ENCODE results near the gene SPOCK2. TPM values are rescaled to one million over a fixed set of nuclear protein-coding genes. Genes with fewer than 3 reads are reported as not detected.
A peak's percentile ranks its signal among the peaks of the same experiment; 100 is the strongest.
"Not testable (repeated sequence)": the region's sequence is repeated elsewhere in the genome, so short reads cannot be mapped to it uniquely, and the experiment has no call there.

Gene SPOCK2
- total and polyA plus RNA-seq, 7 experiments from 2014 or later: 200 to 543 (median 336) TPM

- Histone ChIP-seq H3K4me1 (ENCODE audit: control insufficient read depth in 2 of 2, insufficient read depth in 2 of 2, low read length in 2 of 2) (peaks cover 32 to 63% of the 10 kb centered on the region in 2 donors), H3K27me3 (ENCODE audit: control insufficient read depth in 2 of 2, insufficient read depth in 2 of 2, low read length in 2 of 2) (no peaks in the 10 kb centered on the region), H3K9me3 (ENCODE audit: control insufficient read depth in 2 of 3, low read length in 3 of 3) (no peaks in the 10 kb centered on the region), H3K4me3 (ENCODE audit: low read length) (peak overlapping the region; percentile 49), H3K36me3 (ENCODE audit: control insufficient read depth in 2 of 3, insufficient read depth in 3 of 3, low read length in 3 of 3) (no peaks in the 10 kb centered on the region), H3K27ac (ENCODE audit: low read depth, low read length) (peak overlapping the region; percentile 72)
- ChIA-PET POLR2A (interaction anchor here (1.2 to 11.5 kb wide), 3 partner anchors 21 to 106 kb away, joined by 3 to 297 read pairs (median 16); partner anchors contain the start of genes ANAPC16, ASCC1 and SPOCK2), CTCF (no interaction called here)
- H3K4me3 Mint-ChIP-seq: peak overlapping the region; percentile 52 to 85 (median 78)
- ATAC-seq (peak; percentile 40), DNase-seq (peak in 4 of 9 donors; percentile 26 to 38 (median 31))
- peaks cover 54 to 91% (median 83%) of the 10 kb centered on the region in 7 donors for H3K4me1 Mint-ChIP-seq
- H3K27ac Mint-ChIP-seq: peak overlapping the region; percentile 81 to 96 (median 89)
- intact Hi-C loops (cut with micrococcal nuclease): loop anchor here in 1 of 2 donors (1.0 to 2.0 kb wide), 2 partner anchors 8 to 17 kb away; no protein-coding TSS in a partner anchor
- H3K36me3 Mint-ChIP-seq: peaks cover 0 to 26% (median 5%) of the 10 kb centered on the region in 5 donors
- no peaks in the 10 kb centered on the region for H3K27me3 Mint-ChIP-seq
- H3K9me3 Mint-ChIP-seq: no peaks in the 10 kb centered on the region
These were observed 21.3 kb upstream of the SPOCK2 start for GRCh38 chr10:72109636-72110157.

- Mint-ChIP-seq H3K4me1 (peaks cover 56 to 94% (median 89%) of the 10 kb centered on the region in 7 donors), H3K27me3 (no peaks in the 10 kb centered on the region), H3K9me3 (no peaks in the 10 kb centered on the region), H3K4me3 (peak overlapping the region; percentile 52 to 85 (median 78)), H3K36me3 (peaks cover 0 to 28% (median 5%) of the 10 kb centered on the region in 5 donors), H3K27ac (peak overlapping the region; percentile 81 to 96 (median 89))
- POLR2A ChIA-PET: interaction anchor here (0.6 to 11.5 kb wide), 18 partner anchors 8 to 225 kb away, joined by 3 to 297 read pairs (median 5); partner anchors contain the start of genes ANAPC16, ASCC1 and SPOCK2
- H3K27ac ChIP-seq (ENCODE audit: low read depth, low read length): peak overlapping the region; percentile 72
- intact Hi-C loops (cut with micrococcal nuclease): loop anchor here in 1 of 2 donors (1.0 to 2.0 kb wide), 2 partner anchors 8 to 18 kb away; no protein-coding TSS in a partner anchor
- DNase-seq (no peak), ATAC-seq (no peak)
- H3K4me3 ChIP-seq (ENCODE audit: low read length): peak overlapping the region; percentile 49
- CTCF ChIA-PET: interaction anchor here (0.8 to 1.5 kb wide), 6 partner anchors 12 to 61 kb away, joined by 3 to 8 read pairs (median 4); no protein-coding TSS in a partner anchor
- H3K4me1 ChIP-seq (ENCODE audit: control insufficient read depth in 2 of 2, insufficient read depth in 2 of 2, low read length in 2 of 2): peaks cover 32 to 69% of the 10 kb centered on the region in 2 donors
- H3K9me3 ChIP-seq (ENCODE audit: control insufficient read depth in 2 of 3, low read length in 3 of 3): no peaks in the 10 kb centered on the region
- H3K36me3 ChIP-seq (ENCODE audit: control insufficient read depth in 2 of 3, insufficient read depth in 3 of 3, low read length in 3 of 3): no peaks in the 10 kb centered on the region
- no peaks in the 10 kb centered on the region for H3K27me3 ChIP-seq (ENCODE audit: control insufficient read depth in 2 of 2, insufficient read depth in 2 of 2, low read length in 2 of 2)
These were observed 20.7 kb upstream of the SPOCK2 start for GRCh38 chr10:72108830-72109635.

- Mint-ChIP-seq H3K27ac (peak overlapping the region; percentile 79 to 96 (median 89)), H3K4me3 (peak overlapping the region; percentile 67 to 85 (median 78)), H3K4me1 (peaks cover 54 to 94% (median 89%) of the 10 kb centered on the region in 7 donors), H3K36me3 (peaks cover 0 to 28% (median 5%) of the 10 kb centered on the region in 5 donors)
- intact Hi-C loops (cut with micrococcal nuclease): loop anchor here in 1 of 2 donors (2.0 kb wide), 1 partner anchor 19 kb away; no protein-coding TSS in a partner anchor
- peak overlapping the region; percentile 72 for H3K27ac ChIP-seq (ENCODE audit: low read depth, low read length)
- ATAC-seq: peak; percentile 33
- H3K36me3 ChIP-seq (ENCODE audit: control insufficient read depth in 2 of 3, insufficient read depth in 3 of 3, low read length in 3 of 3); H3K27me3 Mint-ChIP-seq; H3K27me3 ChIP-seq (ENCODE audit: control insufficient read depth in 2 of 2, insufficient read depth in 2 of 2, low read length in 2 of 2); H3K9me3 ChIP-seq (ENCODE audit: control insufficient read depth in 2 of 3, low read length in 3 of 3); H3K9me3 Mint-ChIP-seq; DNase-seq: not testable (repeated sequence)
- ChIA-PET CTCF (interaction anchor here (0.8 to 1.5 kb wide), 5 partner anchors 13 to 60 kb away, joined by 3 to 8 read pairs (median 6); no protein-coding TSS in a partner anchor), POLR2A (interaction anchor here (0.6 to 11.5 kb wide), 16 partner anchors 9 to 226 kb away, joined by 3 to 297 read pairs (median 6); partner anchors contain the start of genes ANAPC16, ASCC1 and SPOCK2)
- H3K4me1 ChIP-seq (ENCODE audit: control insufficient read depth in 2 of 2, insufficient read depth in 2 of 2, low read length in 2 of 2): peaks cover 32 to 79% of the 10 kb centered on the region in 2 donors
- H3K4me3 ChIP-seq (ENCODE audit: low read length): peak overlapping the region; percentile 10
These were observed 19.6 kb upstream of the SPOCK2 start for GRCh38 chr10:72108004-72108370.

GRCh38 chr10:72107325-72108003, 19.1 kb upstream of the SPOCK2 start:
- no peaks in the 10 kb centered on the region for H3K27me3 ChIP-seq (ENCODE audit: control insufficient read depth in 2 of 2, insufficient read depth in 2 of 2, low read length in 2 of 2)
- POLR2A ChIA-PET: interaction anchor here (0.6 to 11.5 kb wide), 14 partner anchors 9 to 227 kb away, joined by 3 to 297 read pairs (median 7); partner anchors contain the start of genes ANAPC16, ASCC1 and SPOCK2
- peak in 7 of 9 donors; percentile 63 to 77 (median 74) for DNase-seq
- H3K4me1 Mint-ChIP-seq: peaks cover 53 to 96% (median 89%) of the 10 kb centered on the region in 7 donors
- ATAC-seq: peak; percentile 82
- H3K4me3 ChIP-seq (ENCODE audit: low read length): peak overlapping the region; percentile 10
- H3K9me3 Mint-ChIP-seq: no peaks in the 10 kb centered on the region
- CTCF ChIA-PET: interaction anchor here (0.9 to 1.5 kb wide), 4 partner anchors 14 to 52 kb away, joined by 3 to 8 read pairs (median 6); partner anchors contain the start of gene SPOCK2
- peaks cover 0 to 27% (median 5%) of the 10 kb centered on the region in 5 donors for H3K36me3 Mint-ChIP-seq
- H3K4me1 ChIP-seq (ENCODE audit: control insufficient read depth in 2 of 2, insufficient read depth in 2 of 2, low read length in 2 of 2): peaks cover 32 to 84% of the 10 kb centered on the region in 2 donors
- H3K27ac ChIP-seq (ENCODE audit: low read depth, low read length): peak overlapping the region; percentile 72
- peak overlapping the region; percentile 79 to 96 (median 89) for H3K27ac Mint-ChIP-seq
- H3K9me3 ChIP-seq (ENCODE audit: control insufficient read depth in 2 of 3, low read length in 3 of 3): no peaks in the 10 kb centered on the region
- intact Hi-C loops (cut with micrococcal nuclease): loop anchor here (1.0 to 2.0 kb wide), 5 partner anchors 10 to 59 kb away; partner anchors contain the start of gene SPOCK2 (in 1 of the 2)
- H3K27me3 Mint-ChIP-seq: no peaks in the 10 kb centered on the region
- no peaks in the 10 kb centered on the region for H3K36me3 ChIP-seq (ENCODE audit: control insufficient read depth in 2 of 3, insufficient read depth in 3 of 3, low read length in 3 of 3)
- peak overlapping the region; percentile 67 to 85 (median 78) for H3K4me3 Mint-ChIP-seq

- DNase-seq (no peak), ATAC-seq (no peak)
- Histone ChIP-seq H3K9me3 (ENCODE audit: control insufficient read depth in 2 of 3, low read length in 3 of 3) (no peaks in the 10 kb centered on the region), H3K27me3 (ENCODE audit: control insufficient read depth in 2 of 2, insufficient read depth in 2 of 2, low read length in 2 of 2) (no peaks in the 10 kb centered on the region), H3K36me3 (ENCODE audit: control insufficient read depth in 2 of 3, insufficient read depth in 3 of 3, low read length in 3 of 3) (no peaks in the 10 kb centered on the region), H3K27ac (ENCODE audit: low read depth, low read length) (peak overlapping the region; percentile 72), H3K4me3 (ENCODE audit: low read length) (peak overlapping the region; percentile 7), H3K4me1 (ENCODE audit: control insufficient read depth in 2 of 2, insufficient read depth in 2 of 2, low read length in 2 of 2) (peaks cover 32 to 89% of the 10 kb centered on the region in 2 donors)
- Mint-ChIP-seq H3K9me3 (no peaks in the 10 kb centered on the region), H3K36me3 (peaks cover 0 to 29% (median 4%) of the 10 kb centered on the region in 5 donors), H3K4me1 (peaks cover 54 to 97% (median 90%) of the 10 kb centered on the region in 7 donors), H3K27ac (peak overlapping the region; percentile 79 to 96 (median 89)), H3K4me3 (peak overlapping the region; percentile 63 to 85 (median 78)), H3K27me3 (no peaks in the 10 kb centered on the region)
- POLR2A ChIA-PET: interaction anchor here (0.6 to 11.5 kb wide), 8 partner anchors 8 to 161 kb away, joined by 3 to 297 read pairs (median 6); partner anchors contain the start of genes ANAPC16 and SPOCK2
- intact Hi-C loops (cut with micrococcal nuclease): loop anchor here (1.0 kb wide), 4 partner anchors 10 to 59 kb away; partner anchors contain the start of gene SPOCK2 (in 1 of the 2)
- CTCF ChIA-PET: interaction anchor here (0.7 to 1.2 kb wide), 3 partner anchors 18 to 27 kb away, joined by 3 to 6 read pairs (median 4); partner anchors contain the start of gene SPOCK2
These were observed 18.5 kb upstream of the SPOCK2 start for GRCh38 chr10:72106896-72107295.

All from naive thymus-derived CD4-positive, alpha-beta T cell (primary cell).